HTR-8/SVneo (cell line): Measurements from ENCODE around the gene IL3RA.
"Not testable (repeated sequence)": the region's sequence is repeated elsewhere in the genome, so short reads cannot be mapped to it uniquely, and the experiment has no call there.

Experiments
- DNase-seq: peaks from one replicate; pipeline ENCODE4 v3.0.0; 2011; ENCODE audit warnings: low spot score, mixed read lengths; ENCODE audit not compliant: insufficient read length
- FAIRE-seq: peaks from 2 replicates; lab custom pipeline; 2011; peaks lifted over from hg19 to GRCh38; lab: Jason Lieb, UNC

Gene IL3RA

GRCh38 chrX:1419545-1420355, 83.2 kb downstream of the IL3RA start:
- FAIRE-seq, result no peak
- no peak for DNase-seq

- FAIRE-seq (no peak), DNase-seq (no peak)
Observed at GRCh38 chrX:1420371-1420770, 83.8 kb downstream of the IL3RA start.

GRCh38 chrX:1421433-1422134, 85.0 kb downstream of the IL3RA start:
- DNase-seq (no peak), FAIRE-seq (peak; percentile 55)

- DNase-seq, result no peak
- FAIRE-seq, result no peak
Observed at GRCh38 chrX:1422135-1422465, 85.5 kb downstream of the IL3RA start.

- DNase-seq (no peak), FAIRE-seq (no peak)
Observed at GRCh38 chrX:1423215-1423614, 86.6 kb downstream of the IL3RA start.

- DNase-seq, result no peak
- FAIRE-seq, result peak; percentile 81
Observed at GRCh38 chrX:1424147-1424851, 87.7 kb downstream of the IL3RA start.

GRCh38 chrX:1425381-1425780, 88.8 kb downstream of the IL3RA start:
- no peak for DNase-seq
- no peak for FAIRE-seq

- FAIRE-seq, result not testable (repeated sequence)
Observed at GRCh38 chrX:1426321-1426720, 89.7 kb downstream of the IL3RA start.

GRCh38 chrX:1427756-1428155, 91.2 kb downstream of the IL3RA start:
- no peak for DNase-seq
- FAIRE-seq, result no peak

More at GRCh38 chrX:1426321-1426720, 89.7 kb downstream of the IL3RA start:
- not testable (repeated sequence) for DNase-seq

GRCh38 chrX:1430451-1430850, 93.9 kb downstream of the IL3RA start:
- DNase-seq (no peak), FAIRE-seq (no peak)
